ENCODE results near the gene LRRC2.
"Not testable (repeated sequence)": the region's sequence is repeated elsewhere in the genome, so short reads cannot be mapped to it uniquely, and the experiment has no call there.

The LRRC2 gene

GRCh38 chr3:46566040-46566641 lies at the start of gene LRRC2:
TSS of gene LRRC2 (minus strand) at chr3:46566302. CDS start at chr3:46551591, 14,711 bp downstream.
- peak; percentile 26 to 36 for DNase-seq (ENCODE audit: low read depth in 2 of 2)

- DNase-seq (ENCODE audit: low read depth in 2 of 2), result no peak
Observed at GRCh38 chr3:46615050-46615775, 49.1 kb upstream of the LRRC2 start.

- DNase-seq (ENCODE audit: low read depth in 2 of 2), result no peak
Observed at GRCh38 chr3:46614431-46614830, 48.3 kb upstream of the LRRC2 start.

- no peak for DNase-seq (ENCODE audit: low read depth in 2 of 2)
Observed at GRCh38 chr3:46613313-46614005, 47.4 kb upstream of the LRRC2 start.

GRCh38 chr3:46612324-46612723 lies 46.2 kb upstream of the LRRC2 start, which contains the start of gene FAM240A:
TSS of gene FAM240A (plus strand) at chr3:46612525. CDS start at chr3:46612684, 159 bp downstream.
- DNase-seq (ENCODE audit: low read depth in 2 of 2), result no peak

- DNase-seq (ENCODE audit: low read depth in 2 of 2), result no peak
Observed at GRCh38 chr3:46609944-46610722, 44.0 kb upstream of the LRRC2 start.

- no peak for DNase-seq (ENCODE audit: low read depth in 2 of 2)
Observed at GRCh38 chr3:46609212-46609721, 43.2 kb upstream of the LRRC2 start.

- DNase-seq (ENCODE audit: low read depth in 2 of 2), result no peak
Observed at GRCh38 chr3:46607603-46608028, 41.5 kb upstream of the LRRC2 start.

GRCh38 chr3:46604127-46604526 lies 38.0 kb upstream of the LRRC2 start:
- DNase-seq (ENCODE audit: low read depth in 2 of 2), result no peak

GRCh38 chr3:46603446-46604046 lies 37.4 kb upstream of the LRRC2 start:
- no peak for DNase-seq (ENCODE audit: low read depth in 2 of 2)

- DNase-seq (ENCODE audit: low read depth in 2 of 2), result no peak
Observed at GRCh38 chr3:46599590-46599989, 33.5 kb upstream of the LRRC2 start.

GRCh38 chr3:46595819-46596314 lies 29.8 kb upstream of the LRRC2 start:
- no peak for DNase-seq (ENCODE audit: low read depth in 2 of 2)

GRCh38 chr3:46594723-46595122 lies 28.6 kb upstream of the LRRC2 start:
- DNase-seq (ENCODE audit: low read depth in 2 of 2), result no peak

GRCh38 chr3:46593979-46594378 lies 27.9 kb upstream of the LRRC2 start:
- DNase-seq (ENCODE audit: low read depth in 2 of 2), result no peak

- no peak for DNase-seq (ENCODE audit: low read depth in 2 of 2)
Observed at GRCh38 chr3:46593274-46593862, 27.3 kb upstream of the LRRC2 start.

GRCh38 chr3:46587268-46587667 lies 21.2 kb upstream of the LRRC2 start:
- not testable (repeated sequence) for DNase-seq (ENCODE audit: low read depth in 2 of 2)

GRCh38 chr3:46586738-46587246 lies 20.7 kb upstream of the LRRC2 start:
- no peak for DNase-seq (ENCODE audit: low read depth in 2 of 2)

- no peak for DNase-seq (ENCODE audit: low read depth in 2 of 2)
Observed at GRCh38 chr3:46585799-46586693, 19.9 kb upstream of the LRRC2 start.

Data from fibroblast of skin of left quadriceps (primary cell).